Activated naive CD4-positive, alpha-beta T cell treated with anti-CD3 and anti-CD28 coated beads, Interleukin-2, amount 50 U/mL, for 24 hours (primary cell): ENCODE measurements around the gene ARID2.

Experiments
- H3K27ac Mint-ChIP-seq: one replicate; pipeline ENCODE4 v1.8.0; 2021; ENCODE audit warnings: mild to moderate bottlenecking, mixed read lengths
- H3K27me3 Mint-ChIP-seq: one replicate; pipeline ENCODE4 v1.8.0; 2021; ENCODE audit warnings: mixed read lengths
- H3K36me3 Mint-ChIP-seq: one replicate; pipeline ENCODE4 v1.8.0; 2021; ENCODE audit warnings: mixed read lengths
- H3K4me1 Mint-ChIP-seq: one replicate; pipeline ENCODE4 v1.8.0; 2021; ENCODE audit warnings: mixed read lengths
- H3K4me3 Mint-ChIP-seq: one replicate; pipeline ENCODE4 v1.8.0; 2021; ENCODE audit warnings: mild to moderate bottlenecking, mixed read lengths
- H3K9me3 Mint-ChIP-seq: one replicate; pipeline ENCODE4 v1.8.0; 2021; ENCODE audit warnings: mixed read lengths

The ARID2 gene, protein sequence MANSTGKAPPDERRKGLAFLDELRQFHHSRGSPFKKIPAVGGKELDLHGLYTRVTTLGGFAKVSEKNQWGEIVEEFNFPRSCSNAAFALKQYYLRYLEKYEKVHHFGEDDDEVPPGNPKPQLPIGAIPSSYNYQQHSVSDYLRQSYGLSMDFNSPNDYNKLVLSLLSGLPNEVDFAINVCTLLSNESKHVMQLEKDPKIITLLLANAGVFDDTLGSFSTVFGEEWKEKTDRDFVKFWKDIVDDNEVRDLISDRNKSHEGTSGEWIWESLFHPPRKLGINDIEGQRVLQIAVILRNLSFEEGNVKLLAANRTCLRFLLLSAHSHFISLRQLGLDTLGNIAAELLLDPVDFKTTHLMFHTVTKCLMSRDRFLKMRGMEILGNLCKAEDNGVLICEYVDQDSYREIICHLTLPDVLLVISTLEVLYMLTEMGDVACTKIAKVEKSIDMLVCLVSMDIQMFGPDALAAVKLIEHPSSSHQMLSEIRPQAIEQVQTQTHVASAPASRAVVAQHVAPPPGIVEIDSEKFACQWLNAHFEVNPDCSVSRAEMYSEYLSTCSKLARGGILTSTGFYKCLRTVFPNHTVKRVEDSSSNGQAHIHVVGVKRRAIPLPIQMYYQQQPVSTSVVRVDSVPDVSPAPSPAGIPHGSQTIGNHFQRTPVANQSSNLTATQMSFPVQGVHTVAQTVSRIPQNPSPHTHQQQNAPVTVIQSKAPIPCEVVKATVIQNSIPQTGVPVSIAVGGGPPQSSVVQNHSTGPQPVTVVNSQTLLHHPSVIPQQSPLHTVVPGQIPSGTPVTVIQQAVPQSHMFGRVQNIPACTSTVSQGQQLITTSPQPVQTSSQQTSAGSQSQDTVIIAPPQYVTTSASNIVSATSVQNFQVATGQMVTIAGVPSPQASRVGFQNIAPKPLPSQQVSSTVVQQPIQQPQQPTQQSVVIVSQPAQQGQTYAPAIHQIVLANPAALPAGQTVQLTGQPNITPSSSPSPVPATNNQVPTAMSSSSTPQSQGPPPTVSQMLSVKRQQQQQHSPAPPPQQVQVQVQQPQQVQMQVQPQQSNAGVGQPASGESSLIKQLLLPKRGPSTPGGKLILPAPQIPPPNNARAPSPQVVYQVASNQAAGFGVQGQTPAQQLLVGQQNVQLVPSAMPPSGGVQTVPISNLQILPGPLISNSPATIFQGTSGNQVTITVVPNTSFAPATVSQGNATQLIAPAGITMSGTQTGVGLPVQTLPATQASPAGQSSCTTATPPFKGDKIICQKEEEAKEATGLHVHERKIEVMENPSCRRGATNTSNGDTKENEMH (N-terminal part only)

DNA sequence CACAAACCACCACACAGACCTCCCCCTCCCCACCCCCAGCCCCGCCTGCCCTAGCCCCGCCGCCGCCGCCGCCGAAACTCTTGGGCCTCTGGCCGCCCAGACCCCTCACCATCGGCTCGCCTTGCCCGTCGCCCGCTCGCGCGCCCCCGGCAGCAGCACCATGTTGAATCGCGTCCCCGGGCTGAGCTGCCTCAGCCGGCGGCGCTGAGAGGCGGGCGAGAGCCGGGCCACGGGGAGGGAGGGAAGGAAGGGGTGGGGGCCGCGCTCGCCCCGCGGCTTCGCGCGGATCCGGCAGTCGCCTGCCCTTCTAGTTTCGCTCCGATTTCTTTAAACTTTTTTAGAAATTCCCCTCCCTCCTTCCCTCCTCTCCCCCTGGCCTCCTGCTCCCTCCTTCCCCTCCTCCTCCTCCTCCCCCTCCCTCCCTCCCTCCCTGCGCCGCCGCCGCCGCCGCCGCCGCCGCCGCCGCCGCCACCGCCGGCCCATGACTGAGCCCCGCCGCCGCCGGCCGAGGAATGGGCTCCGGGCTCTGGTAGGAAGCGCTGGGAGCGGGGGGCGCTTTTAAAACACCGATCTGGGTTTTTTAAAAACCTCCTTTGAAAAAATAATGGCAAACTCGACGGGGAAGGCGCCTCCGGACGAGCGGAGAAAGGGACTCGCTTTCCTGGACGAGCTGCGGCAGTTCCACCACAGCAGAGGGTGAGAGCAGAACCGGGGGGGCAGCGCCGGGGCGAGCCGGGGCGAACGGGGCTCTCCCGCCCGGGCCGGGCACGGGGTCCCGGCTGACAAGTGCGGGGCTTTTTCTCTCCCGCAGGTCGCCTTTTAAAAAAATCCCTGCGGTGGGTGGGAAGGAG lies at the start of gene ARID2:
Gene ARID2, plus strand, starts transcription at position 474 of the 851 bp plus-strand sequence. Its CDS starts 131 bp downstream, at position 605.
- H3K27me3 Mint-ChIP-seq: no peaks in the 10 kb centered on the region
- no peaks in the 10 kb centered on the region for H3K9me3 Mint-ChIP-seq
- H3K4me1 Mint-ChIP-seq: peaks cover 40% of the 10 kb centered on the region
- H3K27ac Mint-ChIP-seq: peak within 1 kb of the TSS; percentile 100
- H3K36me3 Mint-ChIP-seq: peaks cover 6% of the 10 kb centered on the region
- peak within 1 kb of the TSS; percentile 100 for H3K4me3 Mint-ChIP-seq

DNA sequence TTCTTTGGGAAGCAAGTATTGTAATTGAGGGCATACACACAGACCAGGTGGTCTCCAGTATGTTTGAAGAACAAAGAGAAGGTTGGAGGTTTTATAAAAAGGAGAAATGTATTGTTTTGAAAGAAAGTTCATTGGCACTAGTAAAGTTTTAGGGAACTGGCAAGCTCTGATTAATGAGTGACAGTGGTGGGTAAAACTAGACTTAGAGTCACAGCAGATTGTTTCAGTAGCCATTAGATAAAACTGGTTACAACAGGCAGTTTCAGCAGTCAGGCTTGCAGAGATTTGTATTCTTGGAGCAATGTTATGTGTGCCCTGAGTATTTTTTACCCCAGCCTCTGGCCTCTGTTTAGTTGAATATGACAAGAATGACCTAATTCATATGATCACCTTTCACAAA lies 49.1 kb upstream of the ARID2 start:
- Mint-ChIP-seq H3K4me1 (no peaks in the 10 kb centered on the region), H3K27ac (no peak overlapping the region), H3K9me3 (no peaks in the 10 kb centered on the region), H3K4me3 (no peak overlapping the region), H3K36me3 (no peaks in the 10 kb centered on the region), H3K27me3 (no peaks in the 10 kb centered on the region)

- H3K4me1 Mint-ChIP-seq: no peaks in the 10 kb centered on the region
- H3K27me3 Mint-ChIP-seq: no peaks in the 10 kb centered on the region
These were observed 48.0 kb upstream of the ARID2 start for GRCh38 chr12:45681465-45681864.

DNA sequence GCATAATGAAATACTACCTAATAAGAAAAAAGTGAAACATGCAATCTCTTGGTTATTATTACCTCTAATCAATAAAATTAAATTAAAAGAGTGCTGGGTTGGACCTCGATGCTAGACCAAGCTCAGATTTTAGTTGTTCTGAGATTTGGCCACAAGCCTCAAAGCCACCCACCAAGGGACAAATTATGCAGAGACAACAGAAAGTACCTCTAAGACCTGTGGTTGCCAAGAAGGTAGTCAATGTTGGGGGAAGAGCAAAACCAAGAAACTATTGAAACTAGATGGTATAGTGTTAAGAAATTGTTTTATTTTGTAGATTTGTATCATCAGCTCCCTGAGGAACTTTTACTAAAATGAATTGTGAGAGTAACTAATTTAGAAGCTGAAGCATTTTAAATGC lies 43.8 kb upstream of the ARID2 start:
- H3K27ac Mint-ChIP-seq: no peak overlapping the region
- no peaks in the 10 kb centered on the region for H3K27me3 Mint-ChIP-seq
- H3K4me3 Mint-ChIP-seq: no peak overlapping the region
- H3K9me3 Mint-ChIP-seq: no peaks in the 10 kb centered on the region
- H3K4me1 Mint-ChIP-seq: no peaks in the 10 kb centered on the region
- H3K36me3 Mint-ChIP-seq: no peaks in the 10 kb centered on the region

More at GRCh38 chr12:45681465-45681864, 48.0 kb upstream of the ARID2 start:
- no peaks in the 10 kb centered on the region for H3K36me3 Mint-ChIP-seq
- H3K9me3 Mint-ChIP-seq: no peaks in the 10 kb centered on the region
- H3K4me3 Mint-ChIP-seq: no peak overlapping the region
- H3K27ac Mint-ChIP-seq: no peak overlapping the region

DNA sequence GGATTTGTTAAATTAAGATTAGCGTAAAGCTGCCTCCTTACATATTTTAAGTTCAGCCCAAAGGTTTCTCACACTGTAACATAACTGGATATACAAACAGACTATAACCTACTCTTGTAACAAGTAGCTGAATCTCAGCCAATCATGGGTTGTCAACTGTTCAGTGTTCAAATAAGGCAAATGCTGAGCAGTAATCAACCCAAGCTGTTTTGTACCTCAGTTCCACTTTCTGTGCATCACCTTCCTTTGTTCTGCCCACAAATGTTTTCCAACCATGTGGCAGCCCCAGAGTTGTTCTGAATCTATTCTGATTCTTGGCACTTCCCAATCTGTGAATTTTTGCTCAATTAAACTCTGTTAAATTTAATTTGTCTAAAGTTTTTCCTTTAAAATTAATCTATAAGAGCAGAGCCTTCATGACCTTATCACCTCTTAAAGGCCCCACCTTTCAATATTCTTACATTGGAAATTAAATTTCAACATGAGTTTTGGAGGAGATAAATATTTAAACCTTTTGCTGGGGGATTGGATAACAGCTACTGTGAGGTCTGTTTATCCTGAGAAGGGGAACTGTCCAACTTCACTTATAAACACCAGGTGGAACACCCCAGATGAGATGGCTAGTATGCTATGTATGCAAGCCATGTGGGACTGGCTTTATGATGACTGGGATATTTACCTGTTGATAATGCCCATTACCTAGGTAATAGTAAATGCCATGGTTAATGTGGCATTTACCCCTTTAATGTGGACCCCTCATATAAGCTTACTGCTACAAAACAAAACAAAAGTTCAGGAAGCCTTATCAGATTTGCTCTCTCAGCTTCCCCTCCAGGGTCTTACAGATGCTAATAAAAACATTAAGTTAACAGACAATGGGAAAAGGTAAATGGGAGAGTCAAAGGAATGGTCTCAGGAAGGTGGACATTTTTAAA lies 42.2 kb upstream of the ARID2 start:
- Mint-ChIP-seq H3K4me1 (no peaks in the 10 kb centered on the region), H3K27me3 (no peaks in the 10 kb centered on the region), H3K4me3 (no peak overlapping the region), H3K27ac (no peak overlapping the region), H3K9me3 (no peaks in the 10 kb centered on the region), H3K36me3 (no peaks in the 10 kb centered on the region)

- H3K9me3 Mint-ChIP-seq: no peaks in the 10 kb centered on the region
- H3K27me3 Mint-ChIP-seq: no peaks in the 10 kb centered on the region
- no peak overlapping the region for H3K27ac Mint-ChIP-seq
- no peaks in the 10 kb centered on the region for H3K36me3 Mint-ChIP-seq
- no peak overlapping the region for H3K4me3 Mint-ChIP-seq
- H3K4me1 Mint-ChIP-seq: no peaks in the 10 kb centered on the region
These were observed 41.3 kb upstream of the ARID2 start for GRCh38 chr12:45688183-45688582.

DNA sequence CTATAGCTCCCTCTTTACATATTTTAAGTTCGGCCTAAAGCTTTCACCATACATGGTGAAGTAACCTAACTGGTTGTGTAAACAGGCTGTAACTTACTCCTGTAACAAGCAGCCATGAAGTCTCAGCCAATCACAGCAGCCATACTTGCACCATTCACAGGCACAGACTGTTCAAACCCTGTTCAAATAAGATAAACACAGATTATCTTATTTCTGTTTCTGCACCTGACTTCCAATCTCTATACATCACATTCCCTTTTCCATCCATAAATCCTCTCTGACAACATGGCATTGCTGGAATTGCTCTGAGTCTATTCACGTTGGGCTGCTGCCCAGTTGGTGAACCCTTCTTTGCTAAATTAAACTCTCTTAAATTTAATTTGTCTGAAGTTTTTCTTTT lies 34.5 kb upstream of the ARID2 start:
- H3K36me3 Mint-ChIP-seq: peaks cover 7% of the 10 kb centered on the region

GRCh38 chr12:45695606-45696005 lies 33.9 kb upstream of the ARID2 start:
- Mint-ChIP-seq H3K36me3 (peaks cover 7% of the 10 kb centered on the region), H3K4me1 (no peaks in the 10 kb centered on the region), H3K4me3 (no peak overlapping the region), H3K27me3 (no peaks in the 10 kb centered on the region), H3K9me3 (no peaks in the 10 kb centered on the region), H3K27ac (no peak overlapping the region)

More for the DNA sequence above, 34.5 kb upstream of the ARID2 start:
- Mint-ChIP-seq H3K4me3 (no peak overlapping the region), H3K4me1 (no peaks in the 10 kb centered on the region), H3K27ac (no peak overlapping the region), H3K9me3 (no peaks in the 10 kb centered on the region), H3K27me3 (no peaks in the 10 kb centered on the region)

DNA sequence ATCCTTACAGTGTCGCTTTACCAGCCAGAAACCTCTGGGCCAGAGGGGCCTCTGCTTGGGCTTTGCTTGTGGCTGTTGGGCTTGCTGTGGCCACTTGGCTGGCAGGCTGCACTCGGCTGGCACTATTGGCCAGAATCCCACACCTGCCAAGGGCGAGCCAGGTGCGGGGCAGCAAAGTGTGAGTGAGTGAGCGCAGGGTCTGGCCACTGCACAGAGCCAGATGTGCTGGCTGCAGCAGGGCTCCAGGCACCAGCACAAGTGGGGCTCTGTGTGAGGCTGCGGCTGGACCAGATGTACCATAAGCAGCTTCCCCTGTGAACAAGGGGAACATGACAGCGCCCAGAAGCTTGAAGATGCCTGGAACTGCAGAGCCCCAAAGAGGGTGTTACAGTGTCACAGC lies 33.5 kb upstream of the ARID2 start:
- no peak overlapping the region for H3K4me3 Mint-ChIP-seq
- H3K27me3 Mint-ChIP-seq: no peaks in the 10 kb centered on the region
- peaks cover 8% of the 10 kb centered on the region for H3K36me3 Mint-ChIP-seq

GRCh38 chr12:45697371-45697770 lies 32.1 kb upstream of the ARID2 start:
- H3K4me3 Mint-ChIP-seq: no peak overlapping the region
- H3K36me3 Mint-ChIP-seq: peaks cover 8% of the 10 kb centered on the region
- H3K27ac Mint-ChIP-seq: no peak overlapping the region
- H3K4me1 Mint-ChIP-seq: no peaks in the 10 kb centered on the region
- H3K9me3 Mint-ChIP-seq: no peaks in the 10 kb centered on the region
- no peaks in the 10 kb centered on the region for H3K27me3 Mint-ChIP-seq

More for the DNA sequence above, 33.5 kb upstream of the ARID2 start:
- no peak overlapping the region for H3K27ac Mint-ChIP-seq
- H3K9me3 Mint-ChIP-seq: no peaks in the 10 kb centered on the region
- H3K4me1 Mint-ChIP-seq: no peaks in the 10 kb centered on the region

GRCh38 chr12:45701296-45701695 lies 28.2 kb upstream of the ARID2 start:
- Mint-ChIP-seq H3K4me1 (no peaks in the 10 kb centered on the region), H3K27me3 (no peaks in the 10 kb centered on the region), H3K27ac (no peak overlapping the region), H3K9me3 (no peaks in the 10 kb centered on the region), H3K36me3 (peaks cover 6% of the 10 kb centered on the region), H3K4me3 (no peak overlapping the region)

DNA sequence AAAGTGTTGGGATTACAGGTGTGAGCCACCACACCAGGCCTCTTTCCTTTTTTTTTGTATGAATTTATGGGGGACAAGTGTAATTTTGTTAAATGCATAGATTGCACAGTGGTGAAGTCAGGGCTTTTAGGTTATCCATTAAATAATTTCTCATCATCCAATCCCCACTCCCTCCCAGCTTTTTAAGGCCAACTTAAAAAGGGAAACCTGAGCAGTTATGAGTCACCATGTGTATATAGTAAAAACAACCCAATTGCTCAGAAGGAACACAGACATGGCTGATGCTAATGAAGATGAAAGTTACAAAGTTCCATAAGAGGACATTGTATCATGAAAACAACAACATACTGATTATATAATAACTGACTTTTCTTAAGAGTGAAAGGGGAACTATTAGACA lies 25.6 kb upstream of the ARID2 start:
- Mint-ChIP-seq H3K9me3 (no peaks in the 10 kb centered on the region), H3K36me3 (peaks cover 3% of the 10 kb centered on the region), H3K27ac (no peak overlapping the region), H3K27me3 (no peaks in the 10 kb centered on the region), H3K4me1 (no peaks in the 10 kb centered on the region), H3K4me3 (no peak overlapping the region)

GRCh38 chr12:45704968-45705367 lies 24.5 kb upstream of the ARID2 start:
- Mint-ChIP-seq H3K36me3 (peaks cover 3% of the 10 kb centered on the region), H3K4me1 (no peaks in the 10 kb centered on the region)

DNA sequence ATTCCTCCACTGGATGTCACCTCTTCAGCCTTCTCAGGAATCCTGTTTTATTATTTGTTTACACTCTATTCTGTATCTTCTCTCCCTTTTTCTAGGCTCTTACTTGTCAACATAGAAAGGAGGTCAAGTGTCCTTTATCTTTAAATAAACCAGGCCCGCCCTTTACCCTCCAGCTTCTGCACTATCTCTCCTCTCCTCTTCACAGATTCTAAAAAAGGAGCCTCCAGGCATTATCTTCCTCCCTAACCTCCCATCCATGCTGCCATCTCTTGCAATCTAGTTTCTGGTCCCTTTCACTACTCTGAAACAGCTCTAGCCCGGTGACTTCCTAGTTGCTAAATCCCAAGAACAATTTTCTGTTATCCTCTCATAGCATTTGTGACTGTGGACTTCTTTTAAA lies 24.1 kb upstream of the ARID2 start:
- Mint-ChIP-seq H3K9me3 (no peaks in the 10 kb centered on the region), H3K27me3 (no peaks in the 10 kb centered on the region), H3K4me1 (no peaks in the 10 kb centered on the region), H3K27ac (no peak overlapping the region), H3K4me3 (no peak overlapping the region), H3K36me3 (peaks cover 3% of the 10 kb centered on the region)

More at GRCh38 chr12:45704968-45705367, 24.5 kb upstream of the ARID2 start:
- no peaks in the 10 kb centered on the region for H3K27me3 Mint-ChIP-seq
- H3K4me3 Mint-ChIP-seq: no peak overlapping the region
- H3K27ac Mint-ChIP-seq: no peak overlapping the region
- H3K9me3 Mint-ChIP-seq: no peaks in the 10 kb centered on the region
